NCI-H2196 (cell line): ENCODE results near the gene NIPAL3.
"Not testable (repeated sequence)": the region's sequence is repeated elsewhere in the genome, so short reads cannot be mapped to it uniquely, and the experiment has no call there.

ENCODE experiments used
- DNase-seq: peaks from one replicate; lab custom pipeline; 2025; ENCODE audit not compliant: unreplicated experiment; lab: John Stamatoyannopoulos, UW

The NIPAL3 gene

GRCh38 chr1:24455272-24455671 is 39.7 kb downstream of the NIPAL3 start:
- no peak for DNase-seq

GRCh38 chr1:24457866-24458265 is 42.3 kb downstream of the NIPAL3 start:
- DNase-seq, result no peak

- no peak for DNase-seq
Measured at GRCh38 chr1:24459551-24460266, 44.1 kb downstream of the NIPAL3 start.

- not testable (repeated sequence) for DNase-seq
Measured at GRCh38 chr1:24462128-24462527, 46.5 kb downstream of the NIPAL3 start.

GRCh38 chr1:24463776-24464735 is 48.5 kb downstream of the NIPAL3 start:
- no peak for DNase-seq

GRCh38 chr1:24465099-24465498 is 49.5 kb downstream of the NIPAL3 start:
- no peak for DNase-seq

- DNase-seq, result no peak
Measured at GRCh38 chr1:24465638-24466037, 50.0 kb downstream of the NIPAL3 start.

- no peak for DNase-seq
Measured at GRCh38 chr1:24468685-24469316, 53.2 kb downstream of the NIPAL3 start.

GRCh38 chr1:24470592-24470991 is 55.0 kb downstream of the NIPAL3 start:
- DNase-seq, result no peak

GRCh38 chr1:24472527-24473251 is 57.1 kb downstream of the NIPAL3 start:
- no peak for DNase-seq

- DNase-seq, result no peak
Measured at GRCh38 chr1:24474193-24474592, 58.6 kb downstream of the NIPAL3 start.

- DNase-seq, result no peak
Measured at GRCh38 chr1:24475700-24476099, 60.1 kb downstream of the NIPAL3 start.

- no peak for DNase-seq
Measured at GRCh38 chr1:24476571-24476970, 61.0 kb downstream of the NIPAL3 start.

- no peak for DNase-seq
Measured at GRCh38 chr1:24477309-24477708, 61.7 kb downstream of the NIPAL3 start.

- no peak for DNase-seq
Measured at GRCh38 chr1:24481101-24481500, 65.5 kb downstream of the NIPAL3 start.

- no peak for DNase-seq
Measured at GRCh38 chr1:24481843-24482610, 66.4 kb downstream of the NIPAL3 start.

- no peak for DNase-seq
Measured at GRCh38 chr1:24483441-24483840, 67.8 kb downstream of the NIPAL3 start.

- DNase-seq, result no peak
Measured at GRCh38 chr1:24484199-24484598, 68.6 kb downstream of the NIPAL3 start.

- DNase-seq, result no peak
Measured at GRCh38 chr1:24486331-24487065, 70.9 kb downstream of the NIPAL3 start.

GRCh38 chr1:24487455-24487854 is 71.9 kb downstream of the NIPAL3 start:
- no peak for DNase-seq
